ENCODE data around the gene PHACTR3. TPM values are rescaled to one million over a fixed set of nuclear protein-coding genes. Genes with fewer than 3 reads are reported as not detected.

The PHACTR3 gene
- total RNA-seq, 2 donors from 2014 or later = 0.86 to 24.2 TPM

- no peak for TF ChIP-seq CTCF (IDR thresholded peaks at IDR 0.05)
- H3K27me3 ChIP-seq = no peaks in the 10 kb centered on the region
- H3K4me3 ChIP-seq = no peak overlapping the region
- DNase-seq (ENCODE audit: low spot score) = peak; percentile 23
- H3K4me1 ChIP-seq = no peaks in the 10 kb centered on the region
- H3K9me3 ChIP-seq = no peaks in the 10 kb centered on the region
- no peaks in the 10 kb centered on the region for H3K36me3 ChIP-seq
- no peak overlapping the region for H3K27ac ChIP-seq
Measured at GRCh38 chr20:59683181-59683580, 78.8 kb downstream of the PHACTR3 start.

GRCh38 chr20:59684685-59685242 lies 80.4 kb downstream of the PHACTR3 start:
- Histone ChIP-seq H3K9me3 (no peaks in the 10 kb centered on the region), H3K4me3 (no peak overlapping the region), H3K27ac (no peak overlapping the region), H3K27me3 (no peaks in the 10 kb centered on the region), H3K4me1 (no peaks in the 10 kb centered on the region), H3K36me3 (no peaks in the 10 kb centered on the region)
- no peak for TF ChIP-seq CTCF (IDR thresholded peaks at IDR 0.05)
- DNase-seq (ENCODE audit: low spot score) = no peak

- no peaks in the 10 kb centered on the region for H3K4me1 ChIP-seq
- no peak for TF ChIP-seq CTCF (IDR thresholded peaks at IDR 0.05)
- no peak for DNase-seq (ENCODE audit: low spot score)
Measured at GRCh38 chr20:59686404-59687346, 82.3 kb downstream of the PHACTR3 start.

GRCh38 chr20:59688356-59688755 lies 84.0 kb downstream of the PHACTR3 start:
- Histone ChIP-seq H3K27ac (no peak overlapping the region), H3K9me3 (no peaks in the 10 kb centered on the region), H3K27me3 (no peaks in the 10 kb centered on the region), H3K4me1 (peaks cover 0 to 3% of the 10 kb centered on the region in 2 donors), H3K4me3 (no peak overlapping the region), H3K36me3 (no peaks in the 10 kb centered on the region)
- TF ChIP-seq CTCF (IDR thresholded peaks at IDR 0.05) = no peak
- no peak for DNase-seq (ENCODE audit: low spot score)

More at GRCh38 chr20:59686404-59687346, 82.3 kb downstream of the PHACTR3 start:
- no peak overlapping the region for H3K4me3 ChIP-seq
- H3K9me3 ChIP-seq = no peaks in the 10 kb centered on the region
- H3K27me3 ChIP-seq = no peaks in the 10 kb centered on the region
- no peaks in the 10 kb centered on the region for H3K36me3 ChIP-seq
- H3K27ac ChIP-seq = no peak overlapping the region

GRCh38 chr20:59688999-59689398 lies 84.7 kb downstream of the PHACTR3 start:
- H3K9me3 ChIP-seq = no peaks in the 10 kb centered on the region
- peaks cover 0 to 3% of the 10 kb centered on the region in 2 donors for H3K4me1 ChIP-seq
- no peak for TF ChIP-seq CTCF (IDR thresholded peaks at IDR 0.05)
- H3K27me3 ChIP-seq = no peaks in the 10 kb centered on the region
- H3K4me3 ChIP-seq = no peak overlapping the region
- DNase-seq (ENCODE audit: low spot score) = no peak
- H3K36me3 ChIP-seq = no peaks in the 10 kb centered on the region
- peak overlapping the region in 1 of 2 donors; percentile 31 for H3K27ac ChIP-seq

Data from right atrium auricular region (tissue), 2 donors.